Ishikawa (cell line): Measurements from ENCODE around the gene ROBO1.

ENCODE experiments used
- CEBPB ChIP-seq: IDR thresholded peaks from 2 replicates; pipeline ENCODE4 v1.6.1; 2012
- CREB1 ChIP-seq: IDR thresholded peaks from 2 replicates; pipeline ENCODE4 v1.6.1; 2012; ENCODE audit warnings: low read depth
- EGR1 ChIP-seq: IDR thresholded peaks from 2 replicates; pipeline ENCODE4 v1.6.1; 2012
- EP300 ChIP-seq: IDR thresholded peaks from 2 replicates; pipeline ENCODE4 v1.6.1; 2012; ENCODE audit warnings: borderline replicate concordance
- FOXM1 ChIP-seq: IDR thresholded peaks from 2 replicates; pipeline ENCODE4 v1.6.1; 2012; ENCODE audit warnings: low read depth, borderline replicate concordance
- NFIC ChIP-seq: IDR thresholded peaks from 2 replicates; pipeline ENCODE4 v1.6.1; 2012
- RAD21 ChIP-seq: IDR thresholded peaks from 2 replicates; pipeline ENCODE4 v1.6.1; 2012; ENCODE audit warnings: low read depth
- REST ChIP-seq: IDR thresholded peaks from 2 replicates; pipeline ENCODE4 v1.6.1; 2012; ENCODE audit warnings: low read depth, mild to moderate bottlenecking
- TAF1 ChIP-seq: IDR thresholded peaks from 2 replicates; pipeline ENCODE4 v1.6.1; 2012; ENCODE audit warnings: low read depth, mild to moderate bottlenecking
- TCF12 ChIP-seq: IDR thresholded peaks from 2 replicates; pipeline ENCODE4 v1.6.1; 2012; ENCODE audit warnings: low read depth
- TEAD4 ChIP-seq: IDR thresholded peaks from 2 replicates; pipeline ENCODE4 v1.6.1; 2012
- USF1 ChIP-seq: IDR thresholded peaks from 2 replicates; pipeline ENCODE4 v1.6.1; 2012
- YY1 ChIP-seq: IDR thresholded peaks from 2 replicates; pipeline ENCODE4 v1.6.1; 2012; ENCODE audit warnings: low read depth
- ZBTB7A ChIP-seq: IDR thresholded peaks from 2 replicates; pipeline ENCODE4 v1.6.1; 2012; ENCODE audit warnings: low read depth
- TF ChIP-seq, protein P1 (sequence below): IDR thresholded peaks from 2 replicates; pipeline ENCODE4 v1.6.1; 2012

The ROBO1 gene

GRCh38 chr3:78670094-78670493 is 1097.7 kb downstream of the ROBO1 start:
- TF ChIP-seq NFIC (no peak), RAD21 (no peak), CEBPB (no peak), TCF12 (no peak), CREB1 (no peak), EGR1 (no peak), YY1 (no peak), ZBTB7A (no peak), FOXM1 (no peak), EP300 (no peak), TEAD4 (no peak), REST (no peak), USF1 (no peak), TAF1 (no peak)
- TF ChIP-seq, protein P1, sequence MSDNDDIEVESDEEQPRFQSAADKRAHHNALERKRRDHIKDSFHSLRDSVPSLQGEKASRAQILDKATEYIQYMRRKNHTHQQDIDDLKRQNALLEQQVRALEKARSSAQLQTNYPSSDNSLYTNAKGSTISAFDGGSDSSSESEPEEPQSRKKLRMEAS, result no peak

GRCh38 chr3:78668302-78668701 is 1099.5 kb downstream of the ROBO1 start:
- TF ChIP-seq EP300 (no peak), NFIC (no peak), CREB1 (no peak), TAF1 (no peak), TEAD4 (no peak), USF1 (no peak), CEBPB (no peak), REST (no peak), EGR1 (no peak)

DNA sequence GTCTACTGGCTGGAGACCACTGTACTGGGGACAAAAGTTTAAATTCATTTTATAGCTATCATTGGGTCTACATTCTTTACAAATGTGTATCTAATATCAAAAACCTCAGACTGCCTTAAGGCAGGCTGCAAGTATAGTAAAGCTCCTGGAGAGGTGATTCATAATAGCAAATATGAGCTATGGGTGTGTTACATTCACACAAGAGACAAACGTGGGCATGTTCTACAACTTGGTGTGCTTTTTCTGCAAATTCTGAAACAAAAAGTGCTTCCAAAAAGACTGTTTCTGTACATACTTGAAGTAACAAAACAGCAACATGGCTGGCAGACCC is 1101.4 kb downstream of the ROBO1 start:
- TF ChIP-seq EGR1, result no peak
- no peak for TF ChIP-seq TEAD4
- no peak for TF ChIP-seq RAD21
- TF ChIP-seq TCF12, result no peak
- no peak for TF ChIP-seq CREB1
- TF ChIP-seq YY1, result no peak
- TF ChIP-seq, protein P1, result no peak
- TF ChIP-seq REST, result no peak
- TF ChIP-seq FOXM1, result no peak
- no peak for TF ChIP-seq EP300

DNA sequence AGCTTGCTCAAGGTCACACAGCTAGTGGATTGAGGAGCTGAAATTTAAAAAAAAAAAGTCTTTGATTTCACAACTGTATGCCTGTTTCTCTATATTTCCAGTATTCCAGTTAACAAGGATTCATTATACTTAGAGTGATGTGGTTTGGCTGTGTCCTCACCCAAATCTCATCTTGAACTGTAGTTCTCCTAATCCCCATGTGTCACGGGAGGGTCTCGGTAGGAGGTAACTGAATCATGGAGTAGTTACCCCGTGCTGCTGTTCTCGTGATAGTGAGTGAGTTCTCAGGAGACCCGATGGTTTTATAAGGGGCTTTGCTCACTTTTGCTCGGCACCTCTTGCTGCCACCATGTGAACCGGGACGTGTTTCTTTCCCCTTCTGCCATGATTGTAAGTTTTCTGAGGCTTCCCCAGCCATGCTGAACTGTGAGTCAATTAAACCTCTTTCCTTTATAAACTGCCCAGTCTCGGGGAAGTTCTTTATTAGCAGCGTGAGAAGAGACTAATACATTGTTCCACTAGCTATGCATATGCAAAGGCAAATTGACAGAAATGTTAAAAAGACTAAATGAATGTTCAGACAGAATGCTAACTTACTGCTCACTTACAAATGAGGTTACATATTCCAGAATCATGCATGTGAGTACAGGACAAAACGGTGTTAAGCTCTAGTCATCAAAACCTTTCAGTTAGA is 1101.9 kb downstream of the ROBO1 start:
- TF ChIP-seq, protein P1, result no peak
- no peak for TF ChIP-seq USF1
- TF ChIP-seq ZBTB7A, result no peak
- no peak for TF ChIP-seq TCF12
- no peak for TF ChIP-seq NFIC
- no peak for TF ChIP-seq TAF1
- no peak for TF ChIP-seq TEAD4
- TF ChIP-seq RAD21, result no peak
- TF ChIP-seq EGR1, result no peak
- no peak for TF ChIP-seq REST
- no peak for TF ChIP-seq CEBPB
- no peak for TF ChIP-seq EP300
- no peak for TF ChIP-seq CREB1
- TF ChIP-seq YY1, result no peak
- no peak for TF ChIP-seq FOXM1
